Testis (tissue), 3 donors: ENCODE measurements around the gene MAT2A. TPM values are rescaled to one million over a fixed set of nuclear protein-coding genes. Genes with fewer than 3 reads are reported as not detected.

ENCODE experiments used
- DNase-seq: peaks from one replicate; pipeline ENCODE4 v3.0.0-alpha.2; 2019
- H3K27ac ChIP-seq, 2 donors: fragments of 200-600 bp; sonication (generic); one replicate each; pipeline ENCODE4 v1.5.1; 2019
- H3K27me3 ChIP-seq: fragments of 200-600 bp; sonication (generic); one replicate; pipeline ENCODE4 v1.5.1; 2019
- H3K36me3 ChIP-seq: fragments of 200-600 bp; sonication (generic); one replicate; pipeline ENCODE4 v1.5.1; 2017; ENCODE audit warnings: low read depth; ENCODE audit errors: missing control alignments
- H3K4me1 ChIP-seq: fragments of 200-600 bp; sonication (generic); one replicate; pipeline ENCODE4 v1.5.1; 2019
- H3K4me3 ChIP-seq, 2 donors: fragments of 200-600 bp; sonication (generic); one replicate each; pipeline ENCODE4 v1.5.1; 2017 to 2019
- H3K9me3 ChIP-seq: fragments of 200-600 bp; sonication (generic); one replicate; pipeline ENCODE4 v1.5.1; 2017
- CTCF ChIP-seq, 3 experiments: fragments of 450-650 bp in 2 of 3; fragments of 200-600 bp in 1 of 3; sonication (generic) in 1 of 3; IDR thresholded peaks; one replicate each; pipeline ENCODE4 v1.5.1; 2016 to 2019; ENCODE audit warnings: antibody characterized with exemption in 3 of 3, mild to moderate bottlenecking in 2 of 3, moderate library complexity in 1 of 3
- POLR2A ChIP-seq: fragments of 450-650 bp; IDR thresholded peaks from one replicate; pipeline ENCODE4 v1.6.1; 2017; ENCODE audit warnings: antibody characterized with exemption, mild to moderate bottlenecking, moderate library complexity
- WGBS, 2 donors: methylation state at CpG; one replicate each; pipeline ENCODE4 v1.1.5; 2018; 5-methylcytosine and 5-hydroxymethylcytosine counted together
- intact Hi-C: fragments of 100-400 bp; cut with DNase I; formaldehyde crosslinking; loops from one replicate; pipeline ENCODE4 v1.15.1; 2023; ENCODE audit warnings: low total_unique reads
- polyA plus RNA-seq: library from polyadenylated mRNA; stranded (reverse); fragments of 350-450 nt; fragmentation: Illumina TruSeq; extraction: RNeasy Lipid Tissue Mini Kit (QIAGEN cat#74804); gene quantifications from one replicate; pipeline ENCODE4 v1.2.3, GENCODE V29; 2014; ENCODE audit warnings: low read depth, low replicate concordance; ENCODE audit not compliant: insufficient read depth
- total RNA-seq, 2 donors: library from RNA; depleted of rRNA; stranded (reverse); fragments of >200 nt; gene quantifications; one replicate each; pipeline ENCODE4 v1.2.3, GENCODE V29; 2016

Gene MAT2A
- total and polyA plus RNA-seq, 3 donors from 2014 or later, result 198 to 268 (median 219) TPM

- Histone ChIP-seq H3K4me3 (no peak overlapping the region), H3K9me3 (no peaks in the 10 kb centered on the region), H3K27ac (peak overlapping the region; percentile 28 to 43), H3K36me3 (no peaks in the 10 kb centered on the region), H3K4me1 (peaks cover 19% of the 10 kb centered on the region), H3K27me3 (no peaks in the 10 kb centered on the region)
- 52 to 64% methylated on average over 5 of the region's 5 CpGs for WGBS, 2 donors
- DNase-seq, result no peak
- intact Hi-C loops, result no loop called here
- TF ChIP-seq POLR2A, result no peak
- TF ChIP-seq CTCF (IDR thresholded peaks at IDR 0.05), result no peak
These were observed 15.0 kb upstream of the MAT2A start for GRCh38 chr2:85523903-85524335.

- 24 to 35% methylated on average over 8 of the region's 8 CpGs for WGBS, 2 donors
- intact Hi-C loops, result no loop called here
- H3K27me3 ChIP-seq, result no peaks in the 10 kb centered on the region
- H3K9me3 ChIP-seq, result no peaks in the 10 kb centered on the region
- peak overlapping the region; percentile 28 to 43 for H3K27ac ChIP-seq
- TF ChIP-seq POLR2A (no peak), CTCF (IDR thresholded peaks at IDR 0.05) (no peak)
- peaks cover 19% of the 10 kb centered on the region for H3K4me1 ChIP-seq
- no peaks in the 10 kb centered on the region for H3K36me3 ChIP-seq
- no peak for DNase-seq
- H3K4me3 ChIP-seq, result no peak overlapping the region
These were observed 14.5 kb upstream of the MAT2A start for GRCh38 chr2:85524336-85524908.

- no peak for DNase-seq
- H3K27ac ChIP-seq, result peak overlapping the region; percentile 28 to 43
- intact Hi-C loops, result no loop called here
- H3K9me3 ChIP-seq, result no peaks in the 10 kb centered on the region
- WGBS, 2 donors, result 65 to 73% methylated on average over 5 of the region's 5 CpGs
- no peak for TF ChIP-seq POLR2A
- TF ChIP-seq CTCF (IDR thresholded peaks at IDR 0.05), result no peak
- no peak overlapping the region for H3K4me3 ChIP-seq
- no peaks in the 10 kb centered on the region for H3K27me3 ChIP-seq
- H3K36me3 ChIP-seq, result no peaks in the 10 kb centered on the region
- peaks cover 19% of the 10 kb centered on the region for H3K4me1 ChIP-seq
These were observed 13.9 kb upstream of the MAT2A start for GRCh38 chr2:85525029-85525428.

- WGBS, 2 donors, result 87 to 92% methylated on average over 4 of the region's 4 CpGs
- Histone ChIP-seq H3K27ac (peak overlapping the region in 1 of 2 donors; percentile 43), H3K36me3 (no peaks in the 10 kb centered on the region), H3K9me3 (no peaks in the 10 kb centered on the region), H3K4me3 (no peak overlapping the region), H3K4me1 (peaks cover 19% of the 10 kb centered on the region), H3K27me3 (no peaks in the 10 kb centered on the region)
- intact Hi-C loops, result no loop called here
- no peak for DNase-seq
- no peak for TF ChIP-seq POLR2A
- no peak for TF ChIP-seq CTCF (IDR thresholded peaks at IDR 0.05)
These were observed 13.4 kb upstream of the MAT2A start for GRCh38 chr2:85525567-85525966.

GRCh38 chr2:85527787-85528186, 11.2 kb upstream of the MAT2A start:
- Histone ChIP-seq H3K4me1 (peaks cover 19% of the 10 kb centered on the region), H3K4me3 (no peak overlapping the region), H3K27me3 (no peaks in the 10 kb centered on the region), H3K9me3 (no peaks in the 10 kb centered on the region), H3K36me3 (no peaks in the 10 kb centered on the region), H3K27ac (no peak overlapping the region)
- intact Hi-C loops, result no loop called here
- no peak for DNase-seq
- TF ChIP-seq CTCF (IDR thresholded peaks at IDR 0.05) (no peak), POLR2A (no peak)
